ENCODE measurements around the gene TUBB1.
"Not testable (repeated sequence)": the region's sequence is repeated elsewhere in the genome, so short reads cannot be mapped to it uniquely, and the experiment has no call there.

Gene TUBB1

DNA sequence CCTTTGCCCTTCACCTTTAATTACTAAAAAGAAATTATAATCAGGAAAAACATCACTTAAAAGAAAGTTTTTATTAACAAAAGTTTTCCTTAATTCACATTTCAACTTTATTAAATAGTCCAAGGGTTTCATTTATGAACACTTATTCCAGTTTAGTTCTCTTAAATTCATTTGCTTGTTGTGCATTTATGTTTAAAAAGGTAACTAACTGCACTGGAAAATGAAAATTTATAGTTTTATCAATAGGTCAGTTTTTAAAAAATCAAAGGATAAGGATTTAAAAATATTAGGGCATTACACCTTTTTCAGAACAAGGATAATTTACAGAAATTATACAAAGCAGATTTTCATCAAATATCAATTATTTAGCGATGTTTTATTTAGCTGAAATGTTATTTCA is 13.9 kb downstream of the TUBB1 start:
- peak overlapping the region; percentile 89 for H3K4me3 ChIP-seq (ENCODE audit: low read depth, low read length)
- DNase-seq (ENCODE audit: low read depth): no peak

DNA sequence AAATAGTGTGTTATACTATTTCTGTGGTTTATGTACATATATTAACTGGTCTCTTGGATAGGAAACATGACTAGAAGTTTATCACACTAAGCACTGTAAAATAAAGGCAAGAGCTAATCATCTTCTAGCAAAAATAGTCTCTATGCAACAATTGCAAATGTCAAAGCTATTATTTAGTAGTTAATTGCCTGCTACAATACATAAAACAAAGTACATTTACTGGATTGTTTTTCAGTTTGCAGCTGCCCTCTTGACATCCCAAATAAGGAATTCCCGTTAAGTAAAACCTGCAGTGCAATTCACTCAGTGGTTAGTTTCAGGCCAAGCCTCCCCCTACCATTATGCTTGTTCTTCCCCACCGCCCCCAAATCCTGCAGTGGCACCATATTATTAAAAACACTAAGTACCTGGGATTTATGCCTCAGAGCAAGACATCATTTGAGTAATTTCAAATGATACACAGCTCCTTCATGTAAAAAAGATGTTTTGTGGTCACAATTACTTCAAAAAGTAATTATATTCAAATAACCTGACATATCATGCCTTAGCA is 14.5 kb downstream of the TUBB1 start:
- DNase-seq (ENCODE audit: low read depth): no peak
- no peak overlapping the region for H3K4me3 ChIP-seq (ENCODE audit: low read depth, low read length)

- no peak for DNase-seq (ENCODE audit: low read depth)
- H3K4me3 ChIP-seq (ENCODE audit: low read depth, low read length): no peak overlapping the region
These were observed 16.2 kb downstream of the TUBB1 start for GRCh38 chr20:59035381-59035780.

- no peak overlapping the region for H3K4me3 ChIP-seq (ENCODE audit: low read depth, low read length)
- no peak for DNase-seq (ENCODE audit: low read depth)
These were observed 18.2 kb downstream of the TUBB1 start for GRCh38 chr20:59037386-59037785.

DNA sequence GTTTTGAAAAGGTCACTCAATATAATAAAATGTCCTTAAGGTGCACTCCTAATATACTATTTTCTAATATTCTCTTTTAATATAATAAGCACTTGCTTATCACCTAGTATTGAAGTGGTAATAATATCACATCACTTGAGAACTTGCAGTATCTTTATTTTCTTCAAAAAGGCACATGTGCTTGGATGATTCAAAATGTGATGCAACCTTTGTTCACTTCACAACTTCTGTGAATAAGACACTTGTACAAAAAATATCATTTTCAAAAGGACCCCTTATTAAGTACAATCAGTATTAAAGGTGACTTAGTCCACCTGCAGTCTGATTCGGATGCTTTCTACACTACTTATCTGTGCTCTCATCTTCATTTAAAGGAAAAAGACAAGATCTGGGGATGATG is 20.0 kb downstream of the TUBB1 start:
- no peak for DNase-seq (ENCODE audit: low read depth)
- no peak overlapping the region for H3K4me3 ChIP-seq (ENCODE audit: low read depth, low read length)

DNA sequence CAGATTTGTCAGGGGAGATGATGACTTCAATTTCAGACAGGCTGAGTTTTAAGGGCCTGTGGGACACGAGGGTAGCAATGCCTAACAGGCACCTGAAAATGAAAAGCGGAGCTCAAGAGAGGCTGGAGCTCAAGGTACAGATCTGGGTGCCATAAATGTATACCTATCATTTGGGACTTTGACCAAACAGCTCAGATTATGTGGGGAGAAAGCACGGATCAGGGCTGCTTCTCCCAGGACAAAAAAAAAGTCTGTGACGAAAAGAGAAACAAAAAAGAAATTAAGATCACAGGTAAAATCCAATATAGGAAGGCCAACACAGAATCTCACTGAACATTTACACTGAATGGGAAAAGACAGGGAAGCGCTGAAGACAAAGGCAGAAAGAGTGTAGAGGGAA is 21.4 kb downstream of the TUBB1 start:
- DNase-seq (ENCODE audit: low read depth): no peak
- H3K4me3 ChIP-seq (ENCODE audit: low read depth, low read length): no peak overlapping the region

DNA sequence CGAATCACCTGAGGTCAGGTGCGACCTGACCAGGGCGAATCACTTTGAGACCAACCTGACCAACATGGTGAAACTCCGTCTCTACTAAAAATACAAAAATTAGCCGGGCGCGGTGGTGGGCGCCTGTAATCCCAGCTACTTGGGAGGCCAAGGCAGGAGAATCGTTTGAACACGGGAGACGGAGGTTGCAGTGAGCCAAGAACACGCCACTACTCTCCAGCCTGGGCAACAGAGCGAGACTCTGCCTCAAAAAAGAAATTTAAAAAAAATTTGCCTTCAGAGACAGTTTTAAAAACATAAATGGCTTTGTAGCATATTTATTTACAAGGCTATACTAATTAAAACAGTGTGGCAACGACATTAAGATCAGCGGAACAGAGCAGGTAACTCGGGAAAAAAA is 22.3 kb downstream of the TUBB1 start:
- not testable (repeated sequence) for DNase-seq (ENCODE audit: low read depth)
- peak overlapping the region; percentile 79 for H3K4me3 ChIP-seq (ENCODE audit: low read depth, low read length)

- H3K4me3 ChIP-seq (ENCODE audit: low read depth, low read length): peak within 1 kb of the TSS; percentile 79
- DNase-seq (ENCODE audit: low read depth): no peak
These were observed 23.0 kb downstream of the TUBB1 start, which contains the start of gene PRELID3B for GRCh38 chr20:59042151-59042795. TSS of gene PRELID3B (minus strand) at chr20:59042786. CDS start at chr20:59042730, 56 bp downstream.

- H3K4me3 ChIP-seq (ENCODE audit: low read depth, low read length): peak overlapping the region; percentile 79
- no peak for DNase-seq (ENCODE audit: low read depth)
These were observed 23.8 kb downstream of the TUBB1 start for GRCh38 chr20:59042796-59043631.

GRCh38 chr20:59043698-59044097 is 24.5 kb downstream of the TUBB1 start:
- DNase-seq (ENCODE audit: low read depth): no peak
- no peak overlapping the region for H3K4me3 ChIP-seq (ENCODE audit: low read depth, low read length)

GRCh38 chr20:59044295-59044694 is 25.1 kb downstream of the TUBB1 start:
- DNase-seq (ENCODE audit: low read depth): no peak
- no peak overlapping the region for H3K4me3 ChIP-seq (ENCODE audit: low read depth, low read length)

GRCh38 chr20:59044796-59045195 is 25.6 kb downstream of the TUBB1 start:
- no peak overlapping the region for H3K4me3 ChIP-seq (ENCODE audit: low read depth, low read length)
- DNase-seq (ENCODE audit: low read depth): no peak

GRCh38 chr20:59046862-59047261 is 27.6 kb downstream of the TUBB1 start:
- no peak for DNase-seq (ENCODE audit: low read depth)
- no peak overlapping the region for H3K4me3 ChIP-seq (ENCODE audit: low read depth, low read length)

GRCh38 chr20:59047938-59048680 is 28.9 kb downstream of the TUBB1 start:
- H3K4me3 ChIP-seq (ENCODE audit: low read depth, low read length): no peak overlapping the region

DNA sequence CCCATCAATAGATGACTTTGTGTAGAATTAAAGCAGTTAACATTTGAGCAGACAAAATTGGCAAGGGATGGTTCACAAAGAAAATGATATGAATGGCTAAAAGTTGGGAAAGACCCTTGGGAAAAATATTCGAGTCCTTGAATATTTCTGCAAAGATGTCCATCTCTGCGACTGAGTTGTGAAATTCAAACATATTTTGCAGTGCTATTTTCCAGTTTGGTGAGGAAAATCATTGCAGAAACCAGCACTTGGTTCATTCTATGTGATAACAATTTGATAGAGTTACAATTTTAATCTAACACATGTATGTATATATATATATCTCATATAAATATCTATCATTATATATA is 29.4 kb downstream of the TUBB1 start:
- no peak overlapping the region for H3K4me3 ChIP-seq (ENCODE audit: low read depth, low read length)

More at GRCh38 chr20:59047938-59048680, 28.9 kb downstream of the TUBB1 start:
- DNase-seq (ENCODE audit: low read depth): no peak

GRCh38 chr20:59050437-59050836 is 31.2 kb downstream of the TUBB1 start:
- DNase-seq (ENCODE audit: low read depth): no peak
- no peak overlapping the region for H3K4me3 ChIP-seq (ENCODE audit: low read depth, low read length)

More for the DNA sequence above, 29.4 kb downstream of the TUBB1 start:
- DNase-seq (ENCODE audit: low read depth): no peak

DNA sequence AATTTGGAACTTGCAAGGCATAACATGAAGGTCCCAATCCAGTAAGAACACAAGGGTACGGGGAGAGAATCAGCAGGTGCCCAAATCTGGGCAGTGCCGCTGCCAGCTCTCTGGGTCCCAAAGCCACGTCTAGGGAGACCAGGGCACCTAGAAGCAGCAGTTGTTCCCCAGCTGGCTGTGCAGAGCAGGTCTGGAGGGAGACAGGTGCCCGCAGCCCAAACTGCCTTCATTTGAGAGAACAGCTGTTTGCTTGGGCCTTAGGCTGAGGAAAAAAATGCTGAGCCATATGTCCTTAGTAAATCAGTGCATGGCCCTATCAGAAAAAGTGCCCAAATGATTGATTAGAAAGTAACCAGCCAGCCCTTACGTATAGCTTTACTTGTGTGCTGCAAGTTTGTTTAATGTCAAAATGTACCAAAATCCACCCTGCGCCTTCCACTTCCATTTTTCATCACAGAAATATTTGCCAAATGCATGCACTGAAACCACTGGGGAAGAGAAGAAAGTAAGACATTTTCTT is 32.5 kb downstream of the TUBB1 start:
- H3K4me3 ChIP-seq (ENCODE audit: low read depth, low read length): no peak overlapping the region
- no peak for DNase-seq (ENCODE audit: low read depth)

GRCh38 chr20:59055302-59055701 is 36.1 kb downstream of the TUBB1 start:
- H3K4me3 ChIP-seq (ENCODE audit: low read depth, low read length): no peak overlapping the region
- DNase-seq (ENCODE audit: low read depth): no peak

GRCh38 chr20:59062081-59062480 is 42.9 kb downstream of the TUBB1 start:
- H3K4me3 ChIP-seq (ENCODE audit: low read depth, low read length): no peak overlapping the region
- no peak for DNase-seq (ENCODE audit: low read depth)
